Measurements from ENCODE around the gene AUTS2.
"Not testable (repeated sequence)": the region's sequence is repeated elsewhere in the genome, so short reads cannot be mapped to it uniquely, and the experiment has no call there.

Gene AUTS2

DNA sequence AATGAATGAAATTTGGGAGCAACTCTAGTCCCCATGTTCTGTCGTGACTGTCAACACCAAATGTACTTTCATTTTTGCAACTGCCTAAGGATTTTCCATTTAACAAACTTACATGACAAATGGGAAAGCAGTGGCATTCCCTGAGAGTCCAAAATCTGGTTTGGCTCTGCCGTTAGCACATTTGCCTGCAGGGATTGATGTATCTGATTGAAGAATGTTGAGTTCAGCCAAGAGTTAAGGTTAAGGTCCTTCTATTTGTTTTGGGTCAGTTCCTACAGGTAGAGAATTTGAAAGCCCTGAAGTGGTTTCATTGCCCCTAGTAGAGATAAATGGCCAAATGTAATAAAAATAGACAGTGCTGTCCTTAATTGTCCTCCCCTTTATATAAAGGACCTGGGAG, 1127.2 kb downstream of the AUTS2 start:
- no peak for DNase-seq

DNA sequence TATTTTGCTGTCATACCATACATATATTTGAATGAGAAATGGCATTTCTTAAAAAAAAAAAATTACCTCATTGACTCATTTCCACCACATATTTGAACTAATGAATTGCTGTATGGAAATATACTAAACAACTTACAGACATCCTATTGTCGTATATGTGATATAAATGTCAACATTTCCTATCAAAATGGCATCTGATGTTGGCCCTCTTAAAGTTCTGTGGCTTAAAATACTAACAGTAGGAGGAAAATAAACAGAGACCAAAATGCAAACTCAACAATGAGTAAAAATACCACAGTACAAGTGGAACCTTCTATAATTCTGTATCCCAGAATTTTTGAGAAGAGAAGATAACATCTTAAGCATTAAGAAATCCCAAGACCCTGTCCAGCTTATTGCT, 1128.0 kb downstream of the AUTS2 start:
- no peak for DNase-seq

DNA sequence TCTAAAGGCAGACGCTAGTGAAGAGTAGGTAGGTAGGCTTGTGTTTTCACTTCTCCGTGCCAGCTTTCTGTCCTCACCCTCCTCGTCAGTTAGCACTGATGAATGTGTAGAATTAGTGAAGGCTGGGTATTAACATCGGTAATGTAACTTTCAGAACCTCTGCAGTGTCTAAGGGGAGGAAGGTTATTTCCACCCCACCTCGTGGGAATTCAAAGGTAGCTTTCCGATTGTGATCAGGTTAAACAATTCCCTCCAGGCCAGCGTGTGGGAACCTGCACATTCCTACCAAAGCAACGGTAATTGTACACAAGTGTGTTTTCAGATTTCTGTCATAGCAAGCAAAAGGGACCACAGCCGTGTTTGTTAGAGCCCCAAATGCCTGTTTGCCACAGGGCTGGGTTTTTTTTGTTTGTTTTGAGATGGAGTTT, 1128.7 kb downstream of the AUTS2 start:
- no peak for DNase-seq

DNA sequence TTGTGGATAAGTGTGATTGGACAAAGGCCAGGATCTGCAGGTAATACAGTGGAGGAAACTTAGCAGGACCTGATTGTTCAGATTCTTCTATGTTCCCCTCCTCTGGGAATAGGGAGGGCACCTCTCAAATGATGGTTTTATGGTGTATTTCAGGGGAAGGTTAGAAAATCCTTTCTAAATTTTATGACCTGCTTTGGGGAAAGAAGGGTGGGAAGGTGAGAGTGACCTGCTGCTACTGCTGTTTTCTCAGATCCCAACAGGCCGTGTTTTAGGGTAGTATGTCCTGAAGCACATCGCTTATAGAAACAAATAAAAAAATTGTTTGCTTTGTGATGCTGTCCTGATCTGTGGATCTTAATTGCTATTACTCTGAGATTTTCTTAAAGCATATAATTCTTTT, 1129.6 kb downstream of the AUTS2 start:
- DNase-seq, result no peak

DNA sequence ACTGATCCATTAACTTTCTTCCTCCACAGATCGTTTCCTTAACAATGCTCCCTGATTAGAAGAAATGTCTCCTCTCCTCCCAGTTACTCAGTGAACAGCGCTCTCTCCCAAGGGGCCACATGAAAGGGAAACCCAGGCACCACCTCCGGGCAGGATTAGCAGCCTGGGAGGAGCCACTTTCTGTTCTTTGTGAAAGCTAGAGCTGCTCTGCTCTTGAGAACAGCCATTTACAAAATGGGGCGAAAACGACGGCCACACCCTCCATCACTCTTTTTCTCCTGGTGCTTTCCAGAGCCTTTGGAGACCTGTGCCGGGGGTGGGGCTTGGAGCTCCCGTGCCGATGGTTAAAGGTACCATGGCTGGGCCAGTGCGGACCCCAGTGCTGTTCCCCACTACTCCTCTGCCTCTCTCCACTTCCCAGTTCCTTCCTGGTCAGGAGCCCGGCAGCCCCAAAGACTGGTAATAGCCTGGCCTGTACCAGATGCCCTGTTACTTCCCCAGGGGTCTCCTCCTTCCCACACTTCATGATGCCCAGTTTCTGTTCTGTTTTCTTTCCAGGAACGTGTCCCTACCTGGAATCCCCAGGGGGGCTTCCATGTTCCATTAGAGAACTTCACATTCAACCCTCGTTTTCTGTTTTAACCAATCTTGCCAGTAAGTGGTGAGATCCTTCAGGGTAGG, 1130.7 kb downstream of the AUTS2 start:
- DNase-seq, result no peak

DNA sequence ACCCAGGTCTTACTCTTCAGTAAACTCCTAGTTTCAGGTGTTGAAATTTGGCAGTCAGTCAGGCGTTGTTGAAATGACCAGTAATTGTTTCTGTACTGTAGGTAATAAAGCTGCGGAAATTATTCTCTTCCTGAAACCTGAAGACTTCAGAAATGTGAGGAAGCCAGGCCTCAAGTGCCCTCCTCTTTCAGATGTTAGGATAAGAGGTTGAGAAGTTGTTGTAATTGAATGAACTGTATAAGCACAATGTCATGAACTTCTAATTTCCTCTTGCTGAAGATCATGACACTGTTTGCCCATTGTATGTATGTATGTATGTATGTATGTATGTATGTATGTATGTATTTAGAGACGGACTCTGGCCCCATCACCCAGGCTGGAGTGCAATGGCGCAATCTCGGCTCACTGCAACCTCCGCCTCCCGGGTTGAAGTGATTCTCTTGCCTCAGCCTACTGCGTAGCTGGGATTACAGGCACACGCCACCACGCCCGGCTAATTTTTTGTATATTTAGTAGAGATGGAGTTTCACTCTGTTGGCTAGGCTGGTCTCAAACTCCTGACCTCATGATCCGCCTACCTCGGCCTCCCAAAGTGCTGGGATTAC, 1131.4 kb downstream of the AUTS2 start:
- not testable (repeated sequence) for DNase-seq

DNA sequence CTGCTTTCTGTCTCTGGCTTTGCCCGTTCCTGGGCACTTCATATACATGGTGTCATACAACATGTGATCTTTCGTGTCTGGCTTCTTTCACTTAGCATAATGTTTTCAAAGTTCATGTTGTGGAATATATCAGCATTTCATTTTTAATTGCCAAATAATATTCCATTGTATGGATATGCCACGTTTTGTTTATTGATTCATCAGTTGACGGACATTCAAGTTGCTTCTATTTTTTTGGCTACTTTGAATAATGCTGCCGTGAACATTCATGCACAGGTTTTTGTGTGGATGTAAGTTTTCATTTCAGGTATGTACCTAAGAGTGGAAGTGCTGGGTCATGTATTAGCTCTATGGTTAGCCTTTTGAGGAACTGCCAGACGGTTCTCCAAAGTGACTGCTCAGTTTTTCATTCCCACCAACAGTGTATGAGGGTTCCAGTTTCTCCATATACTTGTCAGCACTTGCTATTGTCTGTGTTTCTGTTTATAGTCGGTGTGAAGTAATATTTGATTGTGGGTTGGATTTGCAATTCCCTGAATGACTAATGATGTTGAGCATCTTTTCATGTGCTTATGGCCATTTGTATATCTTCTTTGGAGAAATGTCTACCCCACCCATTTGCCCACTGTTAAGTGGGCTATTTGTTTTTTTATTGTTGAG, 1132.3 kb downstream of the AUTS2 start:
- no peak for DNase-seq

DNA sequence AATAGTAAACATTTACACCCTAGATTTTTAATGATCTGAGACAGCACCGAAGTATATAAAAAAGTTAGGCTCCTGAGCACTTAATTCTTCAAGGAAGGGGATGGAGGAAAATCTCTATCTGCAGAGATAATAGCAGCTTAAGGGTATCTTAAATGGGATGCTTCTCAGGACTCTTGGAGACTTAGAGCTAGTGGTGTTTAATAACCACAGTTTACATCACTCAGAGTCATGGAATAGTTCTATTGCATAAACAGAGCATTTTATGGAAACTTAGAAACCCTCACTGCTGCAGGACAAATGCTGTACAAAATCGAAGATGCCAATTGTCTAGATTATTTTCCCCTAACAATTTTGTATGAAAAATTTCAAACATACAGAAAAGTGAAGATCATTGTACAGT, 1134.8 kb downstream of the AUTS2 start:
- no peak for DNase-seq

DNA sequence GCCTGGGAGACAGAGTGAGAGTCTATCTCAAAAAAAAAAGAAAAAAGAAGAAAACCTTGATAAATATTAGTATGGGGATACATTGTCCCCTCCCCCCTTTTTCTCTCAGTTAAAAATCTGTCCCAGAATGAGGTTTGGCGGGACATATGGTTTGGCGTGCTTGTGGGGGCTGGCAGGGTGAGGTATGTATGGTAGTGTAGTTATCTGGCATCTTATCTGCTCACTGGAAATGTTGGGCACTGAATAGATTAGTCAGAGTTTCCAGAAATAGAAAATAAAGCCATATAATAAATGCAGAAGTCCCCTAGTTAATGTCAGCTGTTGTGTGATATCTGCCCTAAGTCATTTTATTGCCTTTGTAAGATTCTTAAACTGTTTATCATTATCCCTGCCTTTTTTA, 1136.1 kb downstream of the AUTS2 start:
- no peak for DNase-seq

DNA sequence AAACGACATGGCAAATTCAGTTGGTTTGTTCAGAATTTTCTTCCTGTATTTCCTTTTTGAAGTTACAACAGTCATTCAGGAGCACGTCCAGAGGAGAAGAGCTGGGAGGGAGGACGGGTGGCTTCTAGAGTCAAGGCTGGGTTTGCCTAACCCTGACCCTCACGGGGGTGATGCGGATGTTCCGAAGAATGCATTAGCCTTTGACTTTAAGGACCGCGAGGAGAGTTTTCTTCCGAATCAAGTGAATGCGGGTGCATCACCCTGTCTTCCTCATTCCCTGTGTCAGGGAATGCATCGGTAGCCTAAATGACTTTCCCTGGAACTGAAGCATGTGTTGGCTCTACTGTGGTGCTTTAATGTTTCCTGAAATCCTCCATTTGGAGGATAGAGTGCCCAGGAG, 1137.0 kb downstream of the AUTS2 start:
- DNase-seq, result no peak

DNA sequence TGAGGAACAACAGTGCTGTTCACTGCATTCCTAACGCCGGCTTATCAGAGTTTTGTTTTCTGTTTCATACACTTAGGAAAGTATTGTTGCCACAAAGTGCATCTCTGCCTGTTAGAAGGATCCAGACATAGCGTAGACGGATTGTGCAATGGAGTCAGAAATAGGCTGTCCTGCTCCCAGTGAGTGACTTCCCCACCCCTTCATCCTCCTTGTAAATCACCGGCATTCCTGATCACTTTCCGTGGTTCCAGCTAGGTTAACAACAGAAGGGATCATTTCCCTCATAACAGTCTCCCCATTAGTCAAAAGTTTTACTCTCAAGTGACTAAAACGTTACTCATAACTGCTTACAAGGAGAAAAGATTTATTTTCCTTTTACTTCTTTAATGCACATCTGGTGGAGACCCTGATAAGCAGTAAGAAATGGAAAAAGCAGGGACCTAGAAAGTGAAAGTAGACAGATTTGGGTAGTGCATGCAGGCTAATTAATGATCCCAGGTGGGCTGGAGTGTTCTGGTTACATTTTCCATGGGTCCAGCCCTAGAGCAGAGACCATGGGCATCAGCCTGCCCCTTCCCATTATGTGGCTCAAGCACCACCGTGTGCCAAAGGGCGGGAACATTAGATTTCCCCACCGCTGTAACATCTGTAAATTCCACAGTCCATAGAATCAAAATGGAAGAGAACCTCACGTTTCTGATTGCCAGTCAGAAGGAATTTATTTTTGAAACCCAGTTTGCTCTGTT, 1138.6 kb downstream of the AUTS2 start:
- no peak for DNase-seq

DNA sequence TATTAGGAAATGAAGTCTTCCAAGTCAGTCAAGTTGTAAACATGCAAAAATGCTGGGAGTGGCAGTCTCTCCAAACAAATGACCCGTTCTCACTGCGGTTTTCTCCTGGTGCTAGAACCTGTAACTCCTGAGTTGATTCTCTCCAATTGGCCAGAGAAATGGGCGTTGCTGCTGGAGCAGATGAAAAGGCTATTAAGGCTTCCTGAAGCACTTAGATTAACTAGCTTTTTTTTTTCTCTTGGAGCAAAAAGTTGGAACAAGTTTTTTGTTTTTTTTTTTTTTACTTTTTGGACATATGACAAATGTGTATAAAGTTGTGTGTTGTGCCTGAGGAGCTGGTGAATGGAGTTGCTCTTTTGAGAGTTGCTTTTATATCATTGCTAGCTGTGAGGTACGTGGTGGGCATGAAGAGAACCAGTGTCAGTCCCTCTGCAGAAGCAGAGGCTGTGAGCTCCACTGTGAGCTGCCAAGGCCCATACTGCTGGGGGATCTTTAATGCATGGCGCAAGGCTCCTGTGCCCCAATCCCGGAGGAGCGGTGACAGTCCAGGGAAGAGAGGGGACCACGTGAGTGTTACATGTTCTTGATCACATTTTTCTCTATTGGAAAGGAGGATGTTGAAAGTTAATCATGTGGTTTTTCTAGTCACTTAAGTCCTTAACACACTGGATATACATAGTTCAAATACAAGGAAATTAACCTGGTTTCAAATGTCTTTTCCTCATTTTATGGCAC, 1140.0 kb downstream of the AUTS2 start:
- DNase-seq, result no peak

DNA sequence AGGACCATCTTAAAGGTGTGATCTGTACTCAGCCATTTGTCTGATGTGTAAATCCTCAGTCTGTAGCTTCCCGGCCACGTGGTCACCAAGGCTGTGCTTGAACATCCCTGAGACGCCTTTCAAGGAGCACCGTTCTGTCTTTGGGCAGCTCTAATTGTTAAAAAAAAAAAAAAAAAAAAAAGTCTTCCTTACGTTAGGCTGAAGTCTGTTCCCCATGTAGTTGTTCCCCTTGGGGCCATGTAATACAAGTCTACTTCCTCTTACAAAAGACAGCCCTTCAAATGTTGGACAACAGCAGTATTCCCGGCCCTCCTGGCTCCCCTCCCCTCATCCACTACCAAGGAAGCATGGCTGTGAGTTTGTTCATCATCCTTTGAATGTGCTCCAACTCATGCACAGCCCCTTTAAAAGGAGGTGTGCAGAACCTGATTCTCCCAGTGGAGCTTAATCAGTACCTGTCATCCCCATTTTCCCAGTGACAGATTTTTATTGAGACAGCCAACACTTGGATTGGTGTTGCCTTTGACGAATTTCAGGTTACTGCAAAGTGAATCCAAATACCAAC, 1141.5 kb downstream of the AUTS2 start:
- DNase-seq, result no peak

DNA sequence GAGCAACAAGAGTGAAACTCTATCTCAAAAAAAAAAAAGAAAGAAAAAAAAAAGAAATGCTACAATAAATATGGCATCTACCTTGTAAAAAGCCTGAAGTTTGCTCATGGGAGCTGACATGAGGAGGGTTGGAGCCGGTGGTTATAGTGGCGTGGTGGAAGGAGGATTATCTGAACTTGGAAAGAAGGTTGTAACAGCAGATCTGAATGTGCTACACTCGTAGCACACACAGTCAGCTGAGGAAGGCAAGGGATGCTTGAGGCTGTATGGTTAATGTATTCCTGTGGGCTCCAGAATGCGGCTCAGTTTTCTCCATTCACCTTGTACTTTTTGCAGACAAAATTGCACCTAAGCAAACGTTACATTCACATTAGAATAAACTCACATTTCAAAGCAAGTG, 1143.4 kb downstream of the AUTS2 start:
- no peak for DNase-seq

DNA sequence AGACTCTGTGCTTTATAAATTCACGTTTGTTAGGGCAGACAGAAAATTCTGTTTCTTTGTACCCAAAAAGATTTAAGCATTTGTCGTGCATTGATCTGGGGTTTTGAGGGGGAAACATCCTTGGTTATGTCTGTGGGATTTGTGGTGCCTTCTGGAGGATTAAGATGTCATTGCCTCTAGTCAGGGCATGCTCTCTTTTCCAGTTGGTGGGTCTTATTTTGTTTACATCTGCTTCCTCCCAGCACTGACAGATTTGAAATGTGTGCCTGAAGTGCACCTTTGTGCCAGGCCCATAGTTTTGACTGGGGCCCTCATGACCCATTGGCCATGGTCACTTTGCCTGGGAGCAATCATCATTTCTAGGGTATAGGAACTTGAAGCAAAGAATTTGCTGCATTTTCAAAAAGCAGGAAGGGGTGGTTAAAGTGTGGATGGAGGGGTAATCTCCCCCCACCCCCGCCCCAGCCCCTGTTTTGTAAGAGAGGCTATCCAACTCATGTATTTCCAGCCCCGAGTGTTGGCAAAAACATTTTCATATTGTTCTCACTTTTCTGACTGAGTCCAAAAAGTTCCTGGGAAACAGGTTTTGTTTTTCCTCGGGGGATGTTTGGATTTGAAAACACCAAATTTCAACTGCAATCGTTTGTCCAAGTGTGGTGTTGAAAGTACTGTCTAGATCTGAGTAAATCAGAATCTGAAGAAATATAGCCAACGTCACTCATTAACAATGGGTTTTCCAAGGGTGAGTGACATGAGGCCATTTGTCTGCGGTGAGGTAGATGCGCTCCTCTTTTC, 1145.5 kb downstream of the AUTS2 start:
- DNase-seq, result no peak

DNA sequence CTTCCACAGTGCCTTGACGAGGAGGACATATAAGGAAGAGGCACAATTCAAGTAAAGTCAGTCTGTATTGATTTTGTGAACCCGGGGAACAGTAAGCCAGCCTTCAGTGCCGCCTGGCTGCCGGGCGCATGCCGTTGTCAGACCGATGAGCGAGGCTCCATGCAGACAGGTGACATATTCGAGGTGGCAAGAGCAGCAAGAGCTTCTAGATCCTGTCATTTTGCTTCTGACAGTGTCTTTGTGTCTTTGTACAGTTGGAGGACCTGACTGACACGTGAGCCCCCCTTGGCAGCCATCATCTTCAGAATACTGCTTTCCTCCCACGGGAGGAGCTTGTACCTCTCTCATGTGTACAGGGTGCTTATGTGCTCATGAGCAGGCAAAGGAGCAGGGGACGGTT, 1146.2 kb downstream of the AUTS2 start:
- no peak for DNase-seq

DNA sequence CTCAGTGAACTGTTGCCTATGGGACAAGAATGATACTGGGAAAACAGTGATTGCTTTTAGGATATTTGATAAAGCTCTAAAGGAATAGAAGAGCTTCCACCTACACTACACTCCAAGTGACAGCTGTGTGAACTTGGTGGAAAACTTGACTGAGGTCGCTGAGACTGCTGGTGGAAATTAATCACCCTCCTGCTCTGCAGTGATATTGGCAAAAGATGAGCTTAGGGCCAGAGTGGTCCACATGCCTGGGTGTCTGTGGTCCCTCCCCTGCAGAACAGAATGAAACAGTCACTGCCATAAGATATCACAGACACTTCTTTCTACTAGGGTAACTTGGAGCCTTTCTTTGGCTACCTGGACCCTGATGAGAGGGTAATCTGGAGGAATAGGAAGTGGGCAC, 1151.6 kb downstream of the AUTS2 start:
- no peak for DNase-seq

DNA sequence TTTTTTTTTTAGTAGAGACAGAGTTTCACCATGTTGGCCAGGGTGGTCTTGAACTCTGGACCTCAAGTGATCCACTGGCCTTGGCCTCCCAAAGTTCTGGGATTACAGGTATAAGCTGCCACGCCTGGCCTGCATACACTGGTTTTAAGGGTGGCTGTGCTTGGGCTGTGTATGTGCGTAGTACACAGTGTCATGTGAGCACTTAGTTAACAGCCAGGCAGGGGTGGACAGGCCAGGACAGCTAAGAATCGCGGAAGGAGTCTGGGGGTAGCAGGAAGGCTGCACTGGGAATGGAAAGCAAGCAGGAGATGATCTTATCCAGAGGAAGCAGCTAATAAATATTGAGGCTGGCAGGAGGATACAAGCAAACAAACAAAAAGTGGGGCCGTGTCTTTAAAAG, 1153.6 kb downstream of the AUTS2 start:
- no peak for DNase-seq

DNA sequence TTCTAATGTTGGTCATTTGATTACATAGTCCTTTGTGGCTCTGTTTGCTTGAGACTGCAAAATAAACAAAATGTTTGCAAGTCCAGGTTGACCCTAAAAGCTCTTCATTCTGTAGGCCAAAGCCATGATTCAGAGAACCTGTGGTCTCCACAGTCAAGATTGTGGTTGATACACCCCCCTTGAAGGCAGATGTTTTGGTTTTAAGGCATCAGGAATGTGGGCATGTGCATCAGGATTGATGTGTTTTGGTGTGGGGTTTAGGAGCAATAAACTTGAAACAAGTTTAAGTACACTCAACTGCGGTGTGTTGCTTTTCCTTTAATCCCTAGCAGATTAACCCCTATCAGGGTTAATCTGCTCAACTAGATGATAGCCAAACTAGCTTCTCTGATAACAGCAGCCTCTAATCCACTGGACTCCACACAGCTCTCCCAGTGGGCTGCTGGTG, 1154.5 kb downstream of the AUTS2 start:
- DNase-seq, result no peak

DNA sequence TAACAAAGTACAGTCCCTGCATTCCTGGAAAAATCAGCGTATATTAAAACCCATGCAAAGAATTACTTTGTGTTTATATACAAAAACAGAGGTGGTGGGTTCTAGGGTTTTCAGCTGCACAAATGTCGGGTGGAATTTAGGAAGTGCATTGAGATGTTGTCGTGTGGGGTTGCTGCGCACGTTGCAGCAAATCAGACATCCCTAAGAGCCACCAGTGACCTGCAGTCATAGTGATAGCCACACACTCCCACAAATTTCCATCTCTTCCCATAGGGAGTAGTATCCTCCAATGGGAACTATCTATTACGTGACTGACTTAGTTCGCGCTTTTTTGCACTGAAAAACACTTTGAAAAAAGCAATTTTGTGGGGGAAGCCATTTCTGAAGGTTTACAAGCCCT, 1158.5 kb downstream of the AUTS2 start:
- no peak for DNase-seq

DNA sequence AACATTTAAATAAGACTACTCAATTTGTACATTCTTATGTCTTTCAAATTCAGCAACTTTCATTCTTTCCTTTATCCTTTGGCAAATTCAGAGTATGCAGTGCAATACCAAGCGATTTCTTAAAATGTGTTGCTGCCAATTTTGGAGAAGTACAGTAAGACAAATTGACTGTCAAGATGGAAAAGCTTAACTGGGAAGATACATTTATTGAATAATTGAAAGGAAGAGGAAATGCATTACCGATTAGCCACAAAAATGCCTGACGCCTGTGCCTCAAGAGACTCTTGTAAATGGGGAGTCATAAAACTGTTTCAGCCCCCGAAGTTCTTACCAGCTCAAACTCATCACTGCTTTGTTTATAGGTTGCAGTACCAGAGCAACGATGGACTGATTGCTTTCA, 1160.4 kb downstream of the AUTS2 start:
- DNase-seq, result no peak

DNA sequence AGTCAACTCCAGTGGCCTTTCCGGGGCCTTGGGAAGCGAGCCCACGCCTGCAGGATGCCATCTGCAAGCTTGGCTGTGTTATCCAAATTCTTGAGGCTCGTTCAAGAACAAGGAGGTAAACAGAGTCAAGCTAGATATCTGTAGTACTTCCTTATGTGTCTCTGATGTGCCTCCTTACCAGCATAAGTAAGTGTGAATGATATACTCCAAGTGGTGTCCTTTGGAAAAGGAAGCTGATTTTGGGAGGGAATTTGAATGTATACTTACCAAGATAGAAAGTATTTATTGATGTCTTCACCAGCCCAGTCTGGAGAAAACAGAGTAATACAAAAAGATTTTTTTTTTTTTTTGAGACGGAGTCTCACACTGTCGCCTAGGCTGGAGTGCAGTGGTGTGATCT, 1161.4 kb downstream of the AUTS2 start:
- no peak for DNase-seq

All from CD4-positive, alpha-beta T cell treated with Interleukin-15 for 1 hour (primary cell).